ENCODE data around the gene STXBP6. TPM values are rescaled to one million over a fixed set of nuclear protein-coding genes. Genes with fewer than 3 reads are reported as not detected.

STXBP6 gene
- total and polyA plus RNA-seq, 2 donors (not counting 3 experiments of a cell fraction or from before 2014, with no cell fraction given): 0.06 TPM; not detected in 1

DNA sequence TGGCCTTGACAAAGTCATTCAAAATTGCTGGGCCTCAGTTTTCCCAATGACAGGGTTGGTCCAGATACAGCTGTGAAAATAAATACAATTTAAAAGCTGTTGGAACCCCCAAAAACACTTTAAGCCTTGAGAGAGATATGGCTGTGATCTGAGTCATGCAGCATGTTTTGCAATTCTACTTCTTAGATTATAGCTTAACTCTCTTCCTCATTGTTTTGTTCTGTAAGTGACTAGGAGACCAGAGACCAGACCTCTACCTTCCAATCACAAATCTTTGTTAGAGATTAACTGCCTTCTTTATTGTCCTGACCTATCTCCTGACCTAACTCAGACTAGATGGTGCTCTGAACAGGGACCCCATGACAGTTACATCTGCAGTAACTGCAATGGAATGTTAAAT, 198.1 kb downstream of the STXBP6 start:
- Histone ChIP-seq H3K36me3 (ENCODE audit: control insufficient read depth in 2 of 2, extremely low read depth in 1 of 2, insufficient read depth in 2 of 2, low read length in 2 of 2) (no peaks in the 10 kb centered on the region), H3K4me3 (replicated peaks in 1 of 3; ENCODE audit: insufficient read depth in 1 of 3, low read depth in 1 of 3, low read length in 3 of 3) (no peak overlapping the region), H3K9me3 (replicated peaks; ENCODE audit: control insufficient read depth, insufficient read depth, low read length) (no peaks in the 10 kb centered on the region), H4K20me1 (replicated peaks; ENCODE audit: control insufficient read depth, extremely low read depth, insufficient read depth, low read length) (no peaks in the 10 kb centered on the region), H3K4me2 (ENCODE audit: insufficient read depth, low read length) (no peak overlapping the region), H2AFZ (ENCODE audit: low read depth, low read length) (no peak overlapping the region), H3K27ac (ENCODE audit: insufficient read depth, low read depth, low read length) (no peak overlapping the region), H3K9me1 (replicated peaks; ENCODE audit: control insufficient read depth, extremely low read depth, insufficient read depth, low read length) (no peaks in the 10 kb centered on the region), H3K9ac (replicated peaks; ENCODE audit: extremely low read depth, insufficient read depth, low read length) (no peak overlapping the region), H3K27me3 (ENCODE audit: control insufficient read depth in 2 of 2, insufficient read depth in 2 of 2, low read length in 2 of 2) (no peaks in the 10 kb centered on the region), H3K79me2 (ENCODE audit: control insufficient read depth, insufficient read depth, low read length) (no peaks in the 10 kb centered on the region), H3K4me1 (ENCODE audit: control insufficient read depth, extremely low read depth, insufficient read depth, low read length) (no peaks in the 10 kb centered on the region)
- dilution Hi-C loops (cut with MboI; ENCODE audit: extremely low pct_ligation_motif_present, low sequenced_read_pairs) (no loop called here), intact Hi-C loops (cut with micrococcal nuclease) (no loop called here)
- ChIA-PET POLR2A (no interaction called here), CTCF (interaction anchor here (0.9 kb wide), 1 partner anchor 29 kb away, joined by 3 read pairs; no protein-coding TSS in a partner anchor)
- FAIRE-seq: no peak
- TF ChIP-seq EZH2 (IDR thresholded peaks at IDR 0.05; ENCODE audit: borderline replicate concordance, low read depth, low read length, severe bottlenecking): no peak
- DNase-seq (ENCODE audit: low read depth, low spot score): no peak
- BruUV-seq (replicated peaks): no TSS peak

DNA sequence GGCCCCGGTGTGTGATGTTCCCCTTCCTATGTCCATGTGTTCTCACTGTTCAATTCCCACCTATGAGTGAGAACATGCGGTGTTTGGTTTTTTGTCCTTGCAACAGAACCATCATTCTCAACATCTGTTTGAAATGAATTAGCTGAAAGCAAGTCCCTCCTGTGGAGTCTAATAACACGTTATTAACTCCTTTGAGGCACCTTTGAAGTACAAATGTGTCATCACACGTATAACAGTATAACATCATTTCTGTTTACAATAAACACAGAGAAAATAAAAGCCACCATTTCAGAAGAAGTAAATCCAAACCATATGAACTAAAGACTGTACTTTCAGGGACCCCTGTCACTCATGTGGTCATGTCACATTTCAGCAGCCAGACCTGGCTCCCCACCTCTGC, 198.5 kb downstream of the STXBP6 start:
- intact Hi-C loops (cut with micrococcal nuclease) (no loop called here), dilution Hi-C loops (cut with MboI; ENCODE audit: extremely low pct_ligation_motif_present, low sequenced_read_pairs) (no loop called here)
- no peak for DNase-seq (ENCODE audit: low read depth, low spot score)
- Histone ChIP-seq H3K36me3 (ENCODE audit: control insufficient read depth in 2 of 2, extremely low read depth in 1 of 2, insufficient read depth in 2 of 2, low read length in 2 of 2) (no peaks in the 10 kb centered on the region), H3K9me1 (replicated peaks; ENCODE audit: control insufficient read depth, extremely low read depth, insufficient read depth, low read length) (no peaks in the 10 kb centered on the region), H3K9ac (replicated peaks; ENCODE audit: extremely low read depth, insufficient read depth, low read length) (no peak overlapping the region), H3K9me3 (replicated peaks; ENCODE audit: control insufficient read depth, insufficient read depth, low read length) (no peaks in the 10 kb centered on the region), H3K27ac (ENCODE audit: insufficient read depth, low read depth, low read length) (no peak overlapping the region), H4K20me1 (replicated peaks; ENCODE audit: control insufficient read depth, extremely low read depth, insufficient read depth, low read length) (no peaks in the 10 kb centered on the region), H3K27me3 (ENCODE audit: control insufficient read depth in 2 of 2, insufficient read depth in 2 of 2, low read length in 2 of 2) (no peaks in the 10 kb centered on the region), H3K4me3 (replicated peaks in 1 of 3; ENCODE audit: insufficient read depth in 1 of 3, low read depth in 1 of 3, low read length in 3 of 3) (no peak overlapping the region), H3K4me1 (ENCODE audit: control insufficient read depth, extremely low read depth, insufficient read depth, low read length) (no peaks in the 10 kb centered on the region), H3K4me2 (ENCODE audit: insufficient read depth, low read length) (no peak overlapping the region), H2AFZ (ENCODE audit: low read depth, low read length) (no peak overlapping the region), H3K79me2 (ENCODE audit: control insufficient read depth, insufficient read depth, low read length) (no peaks in the 10 kb centered on the region)
- TF ChIP-seq EZH2 (IDR thresholded peaks at IDR 0.05; ENCODE audit: borderline replicate concordance, low read depth, low read length, severe bottlenecking): no peak
- CTCF ChIA-PET: no interaction called here
- FAIRE-seq: no peak
- no TSS peak for BruUV-seq (replicated peaks)
- POLR2A ChIA-PET: no interaction called here

All from endothelial cell of umbilical vein (primary cell).